H4 (cell line): ENCODE results near the gene PLA2G2D. TPM values are rescaled to one million over a fixed set of nuclear protein-coding genes. Genes with fewer than 3 reads are reported as not detected.

Experiments
- DNase-seq: peaks from one replicate; pipeline ENCODE4 v3.0.0-alpha.2; 2015; ENCODE audit warnings: low spot score
- total RNA-seq: library from RNA; depleted of rRNA; stranded (reverse); fragments of >200 nt; shearing (Covaris generic); gene quantifications from 2 replicates; pipeline ENCODE4 v1.2.3, GENCODE V29; 2014

PLA2G2D gene
- total RNA-seq, 1 experiment from 2014 or later: not detected

GRCh38 chr1:20089328-20090077 is 29.8 kb downstream of the PLA2G2D start:
- DNase-seq: no peak

DNA sequence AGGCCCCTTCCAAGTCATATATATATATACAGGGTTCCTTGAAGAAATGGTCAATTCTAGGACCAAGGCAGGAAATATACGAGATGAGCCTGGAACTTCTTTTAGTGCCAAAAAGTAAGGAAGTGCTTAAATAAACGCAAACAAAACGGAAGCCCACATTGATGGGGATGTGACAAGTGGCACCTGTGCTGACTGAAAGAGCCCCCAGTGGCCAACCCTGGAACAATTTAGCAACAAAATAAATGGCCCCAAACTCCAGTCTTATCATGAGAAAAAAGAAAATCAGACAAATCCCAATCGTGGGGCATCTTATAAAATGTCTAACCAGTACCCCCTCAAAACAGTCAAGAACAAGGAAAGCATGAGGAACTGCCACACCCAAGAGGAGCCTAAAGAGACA is 31.7 kb downstream of the PLA2G2D start:
- no peak for DNase-seq

DNA sequence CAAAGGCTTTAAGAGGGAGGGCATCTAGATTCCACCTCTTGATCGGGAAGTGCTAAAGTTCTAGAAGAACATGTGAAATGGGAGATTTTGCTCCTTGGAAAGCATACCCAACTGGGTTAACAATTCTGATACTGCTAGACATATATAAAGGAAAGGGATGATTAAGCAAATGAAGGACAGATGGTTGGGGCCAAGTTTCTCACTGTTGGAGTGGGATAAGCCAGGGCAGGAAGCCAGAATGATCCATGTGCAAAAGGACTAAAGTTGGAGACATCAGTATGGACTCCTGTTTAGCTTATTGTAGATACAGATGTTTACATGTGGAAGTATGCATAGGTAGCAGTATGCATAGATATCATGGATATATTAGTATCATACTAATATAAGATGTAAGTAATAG is 32.5 kb downstream of the PLA2G2D start:
- no peak for DNase-seq

DNA sequence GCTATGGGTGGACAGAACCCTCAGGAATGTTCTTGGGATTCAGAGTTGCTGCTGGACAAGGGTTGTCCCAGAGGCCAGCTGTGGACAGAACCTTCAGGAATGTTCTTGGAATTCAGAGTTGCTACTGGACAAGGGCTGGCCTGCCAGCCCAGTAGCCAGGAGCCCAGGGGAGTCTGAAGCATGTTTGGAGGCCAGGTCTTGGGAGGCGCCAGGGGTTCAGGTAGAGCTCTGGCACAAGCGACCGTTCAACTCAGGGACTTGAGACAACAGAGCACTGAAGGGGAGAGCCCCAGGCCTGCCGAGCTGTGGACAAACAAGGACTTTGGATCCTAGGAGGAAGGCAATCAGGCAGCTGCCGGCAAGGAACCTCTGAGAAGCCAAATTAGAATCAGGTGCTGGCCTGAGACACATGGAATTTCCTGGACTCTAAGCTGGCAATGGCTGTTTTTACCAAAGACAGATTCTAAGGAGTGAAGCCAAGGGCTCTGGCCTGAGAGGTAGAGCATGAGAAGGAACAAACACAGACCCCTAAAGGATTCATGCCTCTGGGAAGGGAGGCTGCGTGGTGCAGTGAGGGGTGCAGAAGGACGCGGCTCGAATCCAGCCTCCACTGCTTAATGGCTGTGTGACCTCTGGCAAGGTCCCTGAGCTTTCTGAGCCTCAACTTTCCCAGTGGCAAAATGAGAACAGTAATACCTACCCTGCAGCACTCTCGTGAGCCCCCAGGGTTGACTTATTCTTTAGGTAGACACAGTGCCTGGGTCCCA is 36.0 kb downstream of the PLA2G2D start:
- DNase-seq: no peak

DNA sequence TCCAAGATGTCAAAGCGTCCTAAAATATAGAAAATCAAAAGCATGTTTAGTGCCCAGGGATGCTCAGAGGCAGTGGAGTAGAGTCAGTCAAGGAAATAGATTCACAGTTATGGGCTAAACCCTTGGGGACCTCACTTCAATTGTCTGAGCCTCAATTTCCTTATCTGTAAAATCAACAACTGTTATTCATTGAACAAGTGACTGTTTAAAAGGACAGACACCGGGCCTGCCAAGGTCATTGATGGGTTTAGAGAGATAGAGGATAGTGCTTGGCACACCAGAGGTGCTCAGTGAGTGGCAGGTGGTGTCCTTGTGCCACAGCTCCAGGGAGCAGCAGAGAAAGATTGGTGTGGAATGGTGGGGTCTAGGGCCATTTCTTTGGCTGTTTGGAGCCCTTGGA is 36.6 kb downstream of the PLA2G2D start:
- no peak for DNase-seq

DNA sequence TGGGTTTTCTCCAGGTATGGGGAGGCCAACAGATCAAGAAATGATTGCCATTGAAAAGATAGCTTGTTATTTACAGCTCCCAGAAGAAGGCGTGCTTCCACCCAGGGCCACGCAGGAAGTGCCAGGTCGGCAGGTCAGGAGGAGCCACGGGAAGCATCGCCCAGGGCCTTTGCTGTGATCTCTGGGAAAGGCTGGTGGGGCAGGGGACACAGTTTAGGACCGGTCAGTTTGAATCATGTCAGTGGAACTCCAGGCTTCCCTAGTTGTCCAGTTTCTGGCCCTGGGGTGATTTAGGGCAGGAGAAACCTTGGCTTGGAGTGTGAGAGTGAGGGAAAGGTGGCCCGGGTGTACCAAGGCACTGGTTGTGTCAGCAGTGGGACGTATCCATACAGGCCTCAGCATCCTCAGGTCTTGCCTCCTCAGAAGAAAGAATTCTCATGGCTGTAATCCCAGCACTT is 38.0 kb downstream of the PLA2G2D start:
- DNase-seq: no peak

GRCh38 chr1:20080441-20081352 is 38.6 kb downstream of the PLA2G2D start:
- no peak for DNase-seq

GRCh38 chr1:20079661-20080305 is 39.6 kb downstream of the PLA2G2D start:
- no peak for DNase-seq

DNA sequence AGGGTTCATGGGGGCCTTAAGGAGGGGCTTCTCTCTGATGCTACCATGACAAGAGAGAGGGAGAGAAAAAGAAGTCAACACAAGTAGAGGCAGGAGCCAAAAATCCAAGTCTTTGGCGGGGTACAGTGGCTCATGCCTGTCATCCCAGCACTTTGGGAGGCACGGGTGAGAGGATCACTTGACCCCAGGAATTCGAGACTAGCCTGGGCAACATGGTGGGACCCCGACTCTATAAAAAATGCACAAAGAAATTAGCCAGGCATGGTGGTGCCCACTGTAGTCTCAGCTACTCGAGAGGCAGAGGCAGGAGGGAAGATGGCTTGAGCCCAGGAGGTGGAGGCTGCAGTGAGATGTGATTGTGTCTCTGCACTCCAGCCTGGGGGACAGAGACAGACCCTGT is 40.6 kb downstream of the PLA2G2D start:
- no peak for DNase-seq

GRCh38 chr1:20078171-20078651 is 41.1 kb downstream of the PLA2G2D start:
- DNase-seq: no peak

GRCh38 chr1:20076710-20077461 is 42.5 kb downstream of the PLA2G2D start:
- no peak for DNase-seq

DNA sequence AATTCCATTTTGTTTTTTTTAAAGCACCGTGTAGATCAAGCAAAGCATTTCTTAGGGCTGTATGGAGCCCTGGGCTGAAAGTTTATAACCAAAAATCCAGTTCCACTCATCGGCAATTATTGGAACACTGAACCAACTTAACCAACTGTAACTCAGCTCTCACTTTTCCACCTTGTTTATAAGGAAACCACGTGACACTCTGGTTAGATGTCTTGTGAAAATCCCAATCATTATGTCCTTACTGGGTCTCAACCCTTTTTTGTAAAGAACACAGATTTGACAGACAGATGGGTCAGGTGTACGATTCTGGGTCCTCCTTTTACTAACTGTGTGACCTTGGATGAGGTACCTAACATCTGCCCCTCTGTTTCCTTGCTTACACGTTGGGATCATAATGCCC is 43.1 kb downstream of the PLA2G2D start:
- no peak for DNase-seq

- DNase-seq: no peak
Observed at GRCh38 chr1:20075345-20075744, 44.0 kb downstream of the PLA2G2D start.

DNA sequence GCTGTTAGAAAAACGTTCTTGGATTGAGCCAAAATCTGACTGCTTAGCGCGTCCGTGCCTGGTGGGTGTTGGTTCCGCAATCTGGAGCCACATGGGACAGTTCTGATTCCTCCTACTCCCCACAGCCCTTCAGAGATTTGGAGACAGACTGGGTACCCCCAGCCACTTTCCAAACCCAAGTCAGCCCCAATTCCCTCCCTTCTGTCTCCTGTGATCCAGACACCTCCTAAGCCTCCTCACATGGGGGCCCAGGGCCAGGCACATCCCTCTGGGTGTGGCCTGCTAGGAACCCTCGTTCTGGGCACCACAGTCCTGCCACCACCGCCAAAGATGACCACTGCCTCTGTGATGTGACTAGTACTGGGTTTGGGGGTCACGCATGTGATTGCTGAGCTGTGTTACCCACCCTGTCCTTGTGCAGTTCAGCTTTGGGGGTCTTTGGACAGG is 44.6 kb downstream of the PLA2G2D start:
- DNase-seq: no peak

- no peak for DNase-seq
Observed at GRCh38 chr1:20074055-20074724, 45.1 kb downstream of the PLA2G2D start.

DNA sequence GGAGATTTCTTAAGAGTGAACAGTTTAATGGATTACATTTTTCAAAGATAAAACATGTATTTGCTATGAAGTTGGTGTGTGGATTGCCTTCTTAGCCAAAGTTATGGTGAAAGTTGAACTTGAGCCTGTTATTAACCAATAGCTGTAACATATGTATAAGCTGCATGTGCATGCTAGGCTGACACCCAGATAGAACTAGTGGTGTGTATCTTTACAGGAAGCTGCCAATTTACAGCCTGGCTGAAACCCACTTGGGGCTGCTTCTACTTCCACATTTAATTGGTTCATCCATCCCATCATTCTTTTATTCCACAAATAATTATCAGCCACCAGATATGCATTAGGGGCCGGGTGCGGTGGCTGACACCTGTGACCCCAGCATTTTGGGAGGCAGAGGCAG is 46.1 kb downstream of the PLA2G2D start:
- no peak for DNase-seq

- no peak for DNase-seq
Observed at GRCh38 chr1:20072771-20073170, 46.6 kb downstream of the PLA2G2D start.

DNA sequence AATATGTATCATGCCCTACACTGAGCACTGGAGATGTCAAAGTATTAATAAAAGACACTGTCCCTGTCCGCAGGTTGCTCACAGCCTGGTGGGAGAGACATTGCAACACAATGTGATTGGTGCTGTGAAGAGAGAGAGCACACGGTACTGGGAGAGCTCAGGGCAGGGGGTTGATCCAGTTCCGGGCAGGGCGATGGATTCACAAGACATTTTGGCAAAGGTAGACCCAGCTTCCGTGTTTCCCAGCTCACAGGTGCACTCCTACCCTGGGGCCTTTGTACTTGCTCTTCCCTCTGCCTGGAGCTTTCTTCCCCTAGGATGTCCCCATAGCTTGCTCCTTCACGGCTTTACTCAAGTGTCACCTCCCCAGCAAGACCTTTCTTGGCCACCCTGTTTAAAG is 47.9 kb downstream of the PLA2G2D start:
- no peak for DNase-seq

GRCh38 chr1:20070357-20070756 is 49.0 kb downstream of the PLA2G2D start:
- no peak for DNase-seq

- no peak for DNase-seq
Observed at GRCh38 chr1:20069874-20070273, 49.5 kb downstream of the PLA2G2D start, which contains the start of gene PLA2G5. PLA2G5 (plus strand) TSS chr1:20070194; CDS start chr1:20084831, 14,637 bp downstream.
